K562 (cell line): ENCODE data around the gene SCYL3.
"Not testable (repeated sequence)": the region's sequence is repeated elsewhere in the genome, so short reads cannot be mapped to it uniquely, and the experiment has no call there.

Source experiments
- BRF1 ChIP-seq: IDR thresholded peaks from 3 replicates; pipeline ENCODE4 v1.6.1; 2011; ENCODE audit warnings: borderline replicate concordance, mild to moderate bottlenecking; ENCODE audit not compliant: insufficient read length; ENCODE audit errors: extremely low read depth
- EP300 ChIP-seq: IDR thresholded peaks from 2 replicates; pipeline ENCODE4 v1.6.1; 2012; ENCODE audit warnings: low read length, improper control_type of control experiment
- EZH2 ChIP-seq: IDR thresholded peaks from 2 replicates; pipeline ENCODE4 v1.6.1; 2012; ENCODE audit warnings: low read depth, mild to moderate bottlenecking, inconsistent platforms, low read length, borderline replicate concordance
- FOXM1 ChIP-seq, 2 experiments: fragments of 450-650 bp in 1 of 2; sonication (generic) in 1 of 2; formaldehyde crosslinking in 1 of 2; IDR thresholded peaks; 2 replicates each; pipeline versions ENCODE4 v1.6.1 to v1.9.0; 2017 to 2022; ENCODE audit warnings: low read depth in 2 of 2, mild to moderate bottlenecking in 2 of 2, missing genetic modification reagents in 1 of 2, moderate library complexity in 1 of 2
- MBD2 ChIP-seq: sonication (generic); IDR thresholded peaks from 2 replicates; pipeline ENCODE4 v1.6.1; 2016; ENCODE audit warnings: low read depth, borderline replicate concordance
- POLR2A ChIP-seq: fragments of 450-650 bp; conservative IDR thresholded peaks from 2 replicates; pipeline ENCODE4 v1.6.1; 2016
- POLR2AphosphoS5 ChIP-seq: IDR thresholded peaks from 2 replicates; pipeline ENCODE4 v1.6.1; 2011; ENCODE audit warnings: mild to moderate bottlenecking, low read depth, low read length, moderate library complexity; ENCODE audit not compliant: control insufficient read depth, insufficient read depth
- RAD21 ChIP-seq, 2 experiments: fragments of 250-450 bp in 1 of 2; fragments of 450-650 bp in 1 of 2; sonication (Bioruptor Pico) in 1 of 2; formaldehyde crosslinking in 1 of 2; IDR thresholded peaks in 1 of 2; conservative IDR thresholded peaks in 1 of 2; 2 replicates each; pipeline versions ENCODE4 v1.4.0 to v1.8.0; 2020 to 2022; ENCODE audit warnings: mild to moderate bottlenecking in 2 of 2, moderate library complexity in 1 of 2
- SETDB1 ChIP-seq: IDR thresholded peaks from one replicate; pipeline ENCODE4 v1.6.1; 2012; ENCODE audit warnings: low read length, control low read depth, inconsistent platforms
- SRSF7 ChIP-seq: fragments of 200-400 bp; formaldehyde crosslinking; optimal IDR thresholded peaks from 2 replicates; pipeline ENCODE3; 2017; ENCODE audit warnings: mild to moderate bottlenecking, low read depth, low read length
- ZNF133 ChIP-seq: fragments of 250-450 bp; sonication (Bioruptor Pico); IDR thresholded peaks from 2 replicates; pipeline ENCODE4 v1.4.0; 2020; ENCODE audit warnings: mild to moderate bottlenecking
- TF ChIP-seq, protein P1 (sequence below), 3 experiments: IDR thresholded peaks in 2 of 3; conservative IDR thresholded peaks in 1 of 3; 2 replicates each; pipeline ENCODE4 v1.5.1; 2011 to 2012; ENCODE audit warnings: low read length in 3 of 3, mild to moderate bottlenecking in 3 of 3, control low read depth in 2 of 3, improper control_type of control experiment in 1 of 3, inconsistent platforms in 1 of 3, low read depth in 1 of 3, mixed read lengths in 1 of 3, moderate library complexity in 1 of 3; ENCODE audit not compliant: insufficient read depth in 2 of 3
- TF ChIP-seq, protein P2 (sequence below), 2 experiments: fragments of 450-650 bp; IDR thresholded peaks; 2 replicates each; pipeline ENCODE4 v1.6.1; 2016; ENCODE audit warnings: mild to moderate bottlenecking in 2 of 2, borderline replicate concordance in 1 of 2, low read depth in 1 of 2, moderate library complexity in 1 of 2
- TF ChIP-seq, protein P3 (sequence below): fragments of 450-650 bp; formaldehyde crosslinking; IDR thresholded peaks from 2 replicates; pipeline ENCODE4 v1.4.0; 2020; ENCODE audit warnings: mild to moderate bottlenecking, moderate library complexity

- not testable (repeated sequence) for TF ChIP-seq RAD21 (CRISPR knock-in tag; conservative IDR thresholded peaks at IDR 0.05 in 1 of 2, IDR thresholded peaks at IDR 0.05 in 1 of 2); POLR2AphosphoS5; ZNF133 (CRISPR knock-in tag); EP300; MBD2; FOXM1 (IDR thresholded peaks at IDR 0.05; ENCODE audit: low read depth); FOXM1 (CRISPR knock-in tag; IDR thresholded peaks at IDR 0.05; ENCODE audit: low read depth); EZH2; BRF1; SETDB1; POLR2A; SRSF7
- TF ChIP-seq, protein P1, sequence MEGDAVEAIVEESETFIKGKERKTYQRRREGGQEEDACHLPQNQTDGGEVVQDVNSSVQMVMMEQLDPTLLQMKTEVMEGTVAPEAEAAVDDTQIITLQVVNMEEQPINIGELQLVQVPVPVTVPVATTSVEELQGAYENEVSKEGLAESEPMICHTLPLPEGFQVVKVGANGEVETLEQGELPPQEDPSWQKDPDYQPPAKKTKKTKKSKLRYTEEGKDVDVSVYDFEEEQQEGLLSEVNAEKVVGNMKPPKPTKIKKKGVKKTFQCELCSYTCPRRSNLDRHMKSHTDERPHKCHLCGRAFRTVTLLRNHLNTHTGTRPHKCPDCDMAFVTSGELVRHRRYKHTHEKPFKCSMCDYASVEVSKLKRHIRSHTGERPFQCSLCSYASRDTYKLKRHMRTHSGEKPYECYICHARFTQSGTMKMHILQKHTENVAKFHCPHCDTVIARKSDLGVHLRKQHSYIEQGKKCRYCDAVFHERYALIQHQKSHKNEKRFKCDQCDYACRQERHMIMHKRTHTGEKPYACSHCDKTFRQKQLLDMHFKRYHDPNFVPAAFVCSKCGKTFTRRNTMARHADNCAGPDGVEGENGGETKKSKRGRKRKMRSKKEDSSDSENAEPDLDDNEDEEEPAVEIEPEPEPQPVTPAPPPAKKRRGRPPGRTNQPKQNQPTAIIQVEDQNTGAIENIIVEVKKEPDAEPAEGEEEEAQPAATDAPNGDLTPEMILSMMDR (IDR thresholded peaks at IDR 0.05 in 2 of 3, conservative IDR thresholded peaks at IDR 0.05 in 1 of 3; ENCODE audit: insufficient read depth in 2 of 3, low read depth in 1 of 3, low read length in 3 of 3) = not testable (repeated sequence)
- TF ChIP-seq, protein P2, sequence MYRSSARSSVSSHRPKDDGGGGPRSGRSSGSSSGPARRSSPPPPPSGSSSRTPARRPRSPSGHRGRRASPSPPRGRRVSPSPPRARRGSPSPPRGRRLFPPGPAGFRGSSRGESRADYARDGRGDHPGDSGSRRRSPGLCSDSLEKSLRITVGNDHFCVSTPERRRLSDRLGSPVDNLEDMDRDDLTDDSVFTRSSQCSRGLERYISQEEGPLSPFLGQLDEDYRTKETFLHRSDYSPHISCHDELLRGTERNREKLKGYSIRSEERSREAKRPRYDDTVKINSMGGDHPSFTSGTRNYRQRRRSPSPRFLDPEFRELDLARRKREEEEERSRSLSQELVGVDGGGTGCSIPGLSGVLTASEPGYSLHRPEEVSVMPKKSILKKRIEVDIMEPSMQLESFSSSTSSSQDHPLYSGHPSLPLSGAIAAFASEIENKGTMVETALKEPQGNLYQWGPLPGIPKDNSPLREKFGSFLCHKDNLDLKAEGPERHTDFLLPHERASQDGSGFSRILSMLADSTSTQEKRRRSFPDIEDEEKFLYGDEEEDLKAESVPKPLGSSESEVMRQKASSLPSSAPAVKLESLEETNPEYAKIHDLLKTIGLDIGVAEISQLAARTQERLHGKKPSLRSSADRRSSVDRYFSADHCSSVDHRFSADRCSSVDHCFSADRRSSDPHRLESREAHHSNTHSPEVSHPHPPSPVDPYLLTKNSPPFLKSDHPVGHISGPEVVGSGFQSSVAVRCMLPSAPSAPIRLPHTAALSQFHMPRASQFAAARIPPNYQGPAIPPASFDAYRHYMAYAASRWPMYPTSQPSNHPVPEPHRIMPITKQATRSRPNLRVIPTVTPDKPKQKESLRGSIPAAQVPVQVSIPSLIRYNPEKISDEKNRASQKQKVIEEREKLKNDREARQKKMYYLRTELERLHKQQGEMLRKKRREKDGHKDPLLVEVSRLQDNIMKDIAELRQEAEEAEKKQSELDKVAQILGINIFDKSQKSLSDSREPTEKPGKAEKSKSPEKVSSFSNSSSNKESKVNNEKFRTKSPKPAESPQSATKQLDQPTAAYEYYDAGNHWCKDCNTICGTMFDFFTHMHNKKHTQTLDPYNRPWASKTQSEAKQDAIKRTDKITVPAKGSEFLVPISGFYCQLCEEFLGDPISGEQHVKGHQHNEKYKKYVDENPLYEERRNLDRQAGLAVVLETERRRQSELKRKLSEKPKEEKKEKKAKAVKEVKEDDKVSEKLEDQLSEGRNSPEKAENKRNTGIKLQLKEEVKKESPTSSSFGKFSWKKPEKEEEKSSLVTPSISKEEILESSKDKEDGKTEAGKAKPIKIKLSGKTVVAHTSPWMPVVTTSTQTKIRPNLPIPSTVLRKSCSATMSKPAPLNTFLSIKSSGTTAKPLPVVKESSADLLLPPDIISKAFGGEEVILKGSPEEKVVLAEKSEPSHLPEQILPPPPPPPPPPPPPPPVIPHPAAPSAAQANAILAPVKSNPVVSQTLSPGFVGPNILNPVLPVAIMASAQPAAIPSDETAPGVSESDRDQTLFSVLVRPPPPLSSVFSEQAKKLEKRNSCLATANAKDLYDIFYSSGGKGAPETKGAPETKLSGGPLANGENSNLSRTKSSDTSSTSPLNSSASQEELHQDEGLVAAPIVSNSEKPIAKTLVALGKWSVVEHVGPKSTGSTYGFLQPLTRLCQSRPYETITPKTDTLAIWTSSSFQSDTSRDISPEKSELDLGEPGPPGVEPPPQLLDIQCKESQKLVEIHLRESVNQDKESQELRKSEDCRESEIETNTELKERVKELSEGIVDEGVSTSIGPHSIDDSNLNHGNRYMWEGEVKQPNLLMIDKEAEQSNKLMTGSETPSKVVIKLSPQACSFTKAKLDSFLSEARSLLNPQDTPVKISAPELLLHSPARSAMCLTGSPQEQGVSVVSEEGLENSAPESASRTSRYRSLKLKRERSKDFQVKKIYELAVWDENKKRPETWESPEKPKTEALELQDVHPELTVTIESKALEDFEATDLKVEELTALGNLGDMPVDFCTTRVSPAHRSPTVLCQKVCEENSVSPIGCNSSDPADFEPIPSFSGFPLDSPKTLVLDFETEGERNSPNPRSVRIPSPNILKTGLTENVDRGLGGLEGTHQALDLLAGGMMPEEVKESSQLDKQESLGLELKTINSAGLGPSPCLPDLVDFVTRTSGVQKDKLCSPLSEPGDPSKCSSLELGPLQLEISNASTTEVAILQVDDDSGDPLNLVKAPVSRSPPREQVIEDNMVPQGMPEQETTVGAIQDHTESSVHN (IDR thresholded peaks at IDR 0.05; ENCODE audit: borderline replicate concordance in 1 of 2, low read depth in 1 of 2) = not testable (repeated sequence)
- TF ChIP-seq, protein P3, sequence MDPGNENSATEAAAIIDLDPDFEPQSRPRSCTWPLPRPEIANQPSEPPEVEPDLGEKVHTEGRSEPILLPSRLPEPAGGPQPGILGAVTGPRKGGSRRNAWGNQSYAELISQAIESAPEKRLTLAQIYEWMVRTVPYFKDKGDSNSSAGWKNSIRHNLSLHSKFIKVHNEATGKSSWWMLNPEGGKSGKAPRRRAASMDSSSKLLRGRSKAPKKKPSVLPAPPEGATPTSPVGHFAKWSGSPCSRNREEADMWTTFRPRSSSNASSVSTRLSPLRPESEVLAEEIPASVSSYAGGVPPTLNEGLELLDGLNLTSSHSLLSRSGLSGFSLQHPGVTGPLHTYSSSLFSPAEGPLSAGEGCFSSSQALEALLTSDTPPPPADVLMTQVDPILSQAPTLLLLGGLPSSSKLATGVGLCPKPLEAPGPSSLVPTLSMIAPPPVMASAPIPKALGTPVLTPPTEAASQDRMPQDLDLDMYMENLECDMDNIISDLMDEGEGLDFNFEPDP (CRISPR knock-in tag) = not testable (repeated sequence)
Observed at GRCh38 chr1:169871988-169872387, 21.7 kb downstream of the SCYL3 start.
